CMK (cell line): ENCODE data around the gene IL3.

Experiments
- DNase-seq: peaks from one replicate; pipeline ENCODE4 v3.0.0-alpha.2; 2010; ENCODE audit warnings: low read depth

IL3 gene, protein sequence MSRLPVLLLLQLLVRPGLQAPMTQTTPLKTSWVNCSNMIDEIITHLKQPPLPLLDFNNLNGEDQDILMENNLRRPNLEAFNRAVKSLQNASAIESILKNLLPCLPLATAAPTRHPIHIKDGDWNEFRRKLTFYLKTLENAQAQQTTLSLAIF

DNA sequence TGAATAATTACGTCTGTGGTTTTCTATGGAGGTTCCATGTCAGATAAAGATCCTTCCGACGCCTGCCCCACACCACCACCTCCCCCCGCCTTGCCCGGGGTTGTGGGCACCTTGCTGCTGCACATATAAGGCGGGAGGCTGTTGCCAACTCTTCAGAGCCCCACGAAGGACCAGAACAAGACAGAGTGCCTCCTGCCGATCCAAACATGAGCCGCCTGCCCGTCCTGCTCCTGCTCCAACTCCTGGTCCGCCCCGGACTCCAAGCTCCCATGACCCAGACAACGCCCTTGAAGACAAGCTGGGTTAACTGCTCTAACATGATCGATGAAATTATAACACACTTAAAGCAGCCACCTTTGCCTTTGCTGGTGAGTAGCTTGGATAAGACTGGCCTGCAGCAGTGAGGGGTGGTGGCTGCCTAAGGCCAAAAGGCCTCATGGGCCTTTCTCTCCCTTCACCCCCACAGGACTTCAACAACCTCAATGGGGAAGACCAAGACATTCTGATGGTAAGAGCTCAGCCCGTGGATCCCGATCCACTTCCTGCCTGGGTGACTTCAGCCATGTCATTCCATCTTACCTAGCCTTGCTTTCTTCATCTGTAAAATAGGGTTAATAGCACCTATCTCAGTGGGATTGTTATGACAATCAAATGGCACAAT, at the start of gene IL3:
Gene IL3 (plus strand): TSS at position 155 of the 661 bp plus-strand sequence. CDS start 52 bp downstream, at position 207.
- DNase-seq, result no peak

DNA sequence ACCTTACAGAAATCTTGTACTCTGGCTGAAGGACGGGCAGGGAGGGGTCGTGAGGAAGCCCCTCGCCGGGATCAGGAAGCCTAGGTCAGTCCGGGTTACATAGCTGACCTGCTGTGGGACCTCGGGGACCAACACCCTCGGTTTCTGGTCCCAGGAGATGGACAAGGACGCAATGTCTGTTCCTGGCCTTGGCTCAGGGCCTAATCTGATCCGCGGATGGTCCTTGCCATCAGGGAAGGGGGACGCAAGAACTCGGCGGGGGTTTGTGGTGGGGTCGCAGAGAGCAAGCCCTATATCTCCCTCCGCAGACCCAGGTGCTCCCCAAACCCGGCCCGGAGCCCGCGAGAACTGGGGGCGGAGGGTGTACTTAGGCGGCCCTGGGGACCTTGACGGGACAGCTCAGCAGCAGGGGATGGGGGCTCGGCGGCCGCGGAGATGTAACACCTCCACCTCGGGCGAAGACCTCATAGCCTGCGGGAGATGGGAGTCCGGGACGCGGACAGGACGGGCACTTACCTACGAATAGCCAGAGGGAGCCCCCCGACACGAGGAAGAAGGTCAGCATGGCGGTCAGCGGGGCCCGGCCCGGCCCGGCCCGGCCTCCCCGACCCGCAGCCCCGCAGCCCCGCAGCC, 49.4 kb upstream of the IL3 start:
- no peak for DNase-seq

DNA sequence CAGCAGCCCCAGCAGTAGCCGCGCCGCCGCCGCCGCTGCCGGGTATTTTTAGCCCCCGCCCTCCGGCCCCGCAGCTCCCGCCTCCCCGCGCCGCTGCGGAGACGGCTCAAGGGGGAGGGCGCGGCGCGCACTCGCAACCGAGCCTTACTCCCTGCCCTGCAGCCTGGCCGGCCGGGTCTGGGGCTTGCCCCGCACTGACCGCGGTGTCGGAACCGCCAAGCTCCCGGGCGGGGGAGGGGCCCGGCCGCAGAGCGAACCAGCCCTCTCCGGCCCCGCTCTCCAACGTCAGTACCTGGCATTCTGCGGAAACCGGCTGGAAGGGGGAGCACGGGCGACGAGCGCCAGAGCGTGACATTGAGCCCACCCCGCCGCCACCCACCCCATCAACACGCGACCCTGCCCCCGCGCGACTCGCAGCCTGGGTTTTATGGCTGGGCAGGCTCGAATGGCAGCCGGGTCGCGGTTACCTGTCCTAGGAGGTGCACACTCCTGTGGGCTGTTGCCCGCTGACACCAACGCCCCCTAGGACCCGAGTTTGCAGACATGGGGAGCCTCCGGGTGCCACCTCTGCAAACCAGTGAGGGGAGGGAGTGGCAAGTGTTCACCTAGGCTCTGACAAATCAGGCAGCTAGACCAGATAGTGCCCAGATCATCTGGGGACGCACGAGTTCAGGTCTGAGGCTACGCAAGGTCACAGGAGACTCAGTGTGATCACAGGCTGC, 48.7 kb upstream of the IL3 start, which contains the start of gene ACSL6:
Gene ACSL6 (minus strand): TSS at position 37 of the 722 bp plus-strand sequence. CDS start 105 bp downstream, outside the sequence.
- no peak for DNase-seq

DNA sequence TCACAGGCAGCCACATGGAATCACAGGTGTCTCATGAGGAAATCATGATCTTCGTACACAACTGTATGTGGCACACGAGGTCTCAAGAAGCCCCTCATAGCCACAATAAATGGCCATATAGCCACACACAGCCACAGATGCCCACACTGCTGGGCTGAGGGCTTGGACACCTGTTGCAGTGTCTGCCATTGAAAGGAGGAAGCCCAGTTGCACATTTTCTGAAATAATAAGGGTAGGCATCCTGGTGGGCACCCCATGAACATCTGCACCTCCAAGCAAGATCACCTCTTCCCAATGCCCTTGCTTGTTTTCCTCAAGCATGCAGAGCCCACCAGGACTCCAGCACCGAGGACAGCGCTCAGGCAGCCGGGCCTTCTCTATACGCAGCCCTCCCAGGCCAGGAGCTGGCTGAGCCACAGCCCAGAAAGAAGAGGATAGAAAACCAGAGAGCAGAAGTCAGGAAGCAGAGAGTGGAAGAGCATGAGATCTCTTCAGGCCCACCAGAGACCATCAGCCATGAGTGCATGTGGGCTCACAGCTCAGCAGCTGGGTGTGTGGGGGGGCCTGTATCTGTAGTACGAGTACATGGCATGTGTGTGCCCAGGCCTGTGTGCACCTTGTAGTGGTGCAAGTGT, 48.0 kb upstream of the IL3 start:
- DNase-seq, result no peak

DNA sequence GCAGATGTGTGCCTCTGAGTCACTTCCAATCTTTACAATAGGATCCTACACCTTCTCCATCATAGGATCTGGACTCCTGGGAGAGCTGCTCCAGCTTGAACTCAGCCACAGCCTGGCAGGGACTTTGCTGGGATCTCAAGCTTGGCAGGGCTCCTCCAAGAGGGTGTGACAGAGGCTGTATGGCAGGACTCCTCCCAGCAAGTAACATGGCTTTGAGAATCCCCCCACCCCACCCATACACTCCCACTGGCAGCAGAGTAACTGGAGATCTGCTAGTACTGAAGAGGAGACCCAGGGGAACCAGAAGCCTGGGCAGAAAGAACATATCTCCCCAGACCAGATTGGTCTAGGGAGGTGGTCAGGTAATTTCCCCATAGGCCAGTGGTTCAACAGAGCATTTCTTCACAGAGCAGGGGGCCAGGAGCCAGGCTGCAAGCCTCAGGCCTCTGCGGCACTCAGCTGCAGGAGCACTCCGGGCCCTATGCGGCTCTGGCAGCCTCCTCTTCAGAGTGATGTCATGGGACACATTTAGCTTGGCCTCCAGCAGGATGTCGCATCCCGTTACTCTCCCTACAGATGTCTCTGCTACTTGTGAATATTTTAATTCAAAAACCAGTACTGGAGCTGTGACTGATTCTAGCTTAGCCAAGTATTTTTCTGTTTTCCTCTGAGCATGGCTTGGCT, 47.3 kb upstream of the IL3 start:
- DNase-seq, result no peak

DNA sequence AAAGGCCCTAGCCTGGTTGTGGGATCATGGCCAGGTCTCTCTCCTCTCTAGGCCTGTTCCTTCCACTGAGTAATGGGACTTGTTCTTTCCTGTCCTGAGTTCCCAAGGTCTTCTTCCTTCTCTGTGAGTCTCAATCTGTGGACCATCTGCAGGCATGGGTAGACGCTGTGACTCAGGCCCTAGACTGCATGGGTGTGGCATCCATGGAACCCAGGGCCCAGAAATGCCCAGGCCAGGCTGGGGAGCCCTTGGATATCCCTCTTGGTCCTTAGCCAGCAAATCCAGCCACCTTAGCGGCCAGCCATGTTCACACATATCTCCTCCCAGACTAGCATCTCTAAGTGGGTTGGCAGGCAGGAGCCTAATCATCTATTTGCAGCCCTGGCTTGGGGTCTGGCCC, 46.7 kb upstream of the IL3 start:
- DNase-seq, result no peak

DNA sequence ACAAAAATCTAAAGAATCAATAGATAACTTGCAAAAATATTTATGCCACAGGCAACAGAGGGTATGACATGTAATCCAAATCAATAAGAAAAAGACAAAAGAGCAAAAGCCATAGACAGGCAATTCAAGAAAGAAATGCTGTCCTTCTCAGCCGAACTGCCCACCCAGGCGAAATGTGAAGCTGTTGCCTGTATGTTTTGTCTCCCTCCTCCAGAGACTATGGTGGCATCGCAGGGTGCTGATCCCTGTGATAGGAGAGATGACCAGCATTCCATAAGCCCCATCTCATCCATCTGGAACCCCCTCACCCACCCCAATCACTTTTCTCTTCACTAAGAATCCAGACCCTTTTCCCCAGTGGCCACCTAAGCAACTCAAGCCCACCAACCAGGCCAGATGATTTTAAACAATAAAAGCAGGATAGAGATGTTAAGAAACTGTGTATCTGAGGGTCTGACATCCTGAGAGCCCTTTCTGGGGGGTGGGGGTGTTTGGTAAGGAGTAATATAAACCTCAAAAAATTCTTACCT, 43.7 kb upstream of the IL3 start:
- DNase-seq, result no peak

DNA sequence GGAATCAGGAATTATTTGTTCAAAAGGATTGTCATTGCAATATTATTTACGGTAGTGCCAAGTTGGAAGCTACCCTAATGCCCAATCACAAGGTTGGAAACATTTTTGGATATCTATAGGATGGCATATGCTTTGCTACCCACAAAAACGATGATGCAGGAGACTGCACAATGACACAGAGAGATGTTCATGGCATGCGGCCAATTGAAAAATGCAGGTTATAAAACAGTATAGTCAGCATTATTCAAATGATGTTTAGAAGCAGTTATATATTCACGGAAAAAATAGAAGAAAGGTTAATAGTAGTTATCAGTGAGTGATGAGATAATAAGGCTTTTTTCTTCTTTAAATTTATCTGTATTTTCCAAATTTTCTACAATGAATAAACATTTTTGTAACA, 43.1 kb upstream of the IL3 start:
- no peak for DNase-seq

DNA sequence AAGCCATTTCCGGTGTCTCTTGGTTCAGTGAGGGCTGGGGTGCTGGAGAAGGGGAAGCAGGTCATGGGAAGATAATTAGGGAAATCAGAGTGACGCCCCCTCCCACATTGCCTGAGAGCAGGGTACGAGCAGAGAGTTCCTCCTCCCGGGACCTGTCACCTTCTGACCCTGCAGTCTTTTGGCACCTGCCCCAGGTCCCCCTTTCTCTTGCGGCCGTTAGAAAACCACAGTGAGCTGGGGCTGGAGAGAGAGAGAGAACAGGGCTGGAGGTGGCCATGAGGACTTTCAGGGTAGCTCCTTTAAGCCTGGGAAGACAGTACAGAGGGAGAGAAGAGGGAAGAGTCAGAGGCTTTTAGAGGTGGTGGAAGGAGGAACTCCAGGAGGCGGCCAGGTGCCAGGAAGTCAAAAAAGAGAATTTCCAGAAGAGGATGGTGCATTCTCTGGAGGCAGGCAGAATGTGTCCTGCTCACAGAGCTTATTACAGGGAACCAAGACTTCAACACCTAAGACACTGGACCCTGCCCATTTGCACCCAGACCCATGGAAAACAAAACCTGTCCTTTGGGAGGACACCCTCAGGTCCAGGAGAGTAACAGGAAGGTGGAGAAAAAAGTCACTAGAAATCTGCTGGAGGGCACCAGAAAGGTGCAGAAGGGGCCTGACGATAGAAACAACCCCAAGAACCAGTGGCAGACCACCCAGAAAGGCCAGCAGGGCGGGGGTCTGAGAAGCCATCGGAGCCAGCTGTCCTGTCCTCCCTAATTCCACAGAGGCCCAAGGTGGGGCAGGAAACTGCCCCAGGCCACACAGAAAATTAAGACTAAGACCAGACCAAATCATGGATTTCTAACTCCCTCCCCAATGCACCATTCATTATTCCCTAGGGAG, 42.5 kb upstream of the IL3 start:
- DNase-seq, result no peak

DNA sequence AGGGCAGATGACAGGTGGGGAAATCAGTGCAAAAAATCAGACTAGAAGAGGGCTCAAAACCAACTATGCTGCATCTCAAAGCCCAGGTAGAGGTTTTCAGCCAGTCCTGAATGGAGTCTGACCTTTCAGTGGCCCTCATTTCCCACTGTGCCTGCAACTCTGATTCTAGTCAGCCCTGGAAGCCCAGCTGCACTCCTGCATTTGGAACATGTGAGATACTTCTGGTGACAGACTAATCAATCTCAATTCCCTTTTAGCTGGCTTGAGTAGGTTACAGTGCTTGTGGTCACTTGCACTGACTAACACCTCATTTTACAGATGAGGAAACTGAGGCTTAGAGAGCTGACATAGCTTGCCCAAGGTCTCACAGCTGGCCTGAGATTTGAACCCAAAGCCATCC, 41.1 kb upstream of the IL3 start:
- no peak for DNase-seq

DNA sequence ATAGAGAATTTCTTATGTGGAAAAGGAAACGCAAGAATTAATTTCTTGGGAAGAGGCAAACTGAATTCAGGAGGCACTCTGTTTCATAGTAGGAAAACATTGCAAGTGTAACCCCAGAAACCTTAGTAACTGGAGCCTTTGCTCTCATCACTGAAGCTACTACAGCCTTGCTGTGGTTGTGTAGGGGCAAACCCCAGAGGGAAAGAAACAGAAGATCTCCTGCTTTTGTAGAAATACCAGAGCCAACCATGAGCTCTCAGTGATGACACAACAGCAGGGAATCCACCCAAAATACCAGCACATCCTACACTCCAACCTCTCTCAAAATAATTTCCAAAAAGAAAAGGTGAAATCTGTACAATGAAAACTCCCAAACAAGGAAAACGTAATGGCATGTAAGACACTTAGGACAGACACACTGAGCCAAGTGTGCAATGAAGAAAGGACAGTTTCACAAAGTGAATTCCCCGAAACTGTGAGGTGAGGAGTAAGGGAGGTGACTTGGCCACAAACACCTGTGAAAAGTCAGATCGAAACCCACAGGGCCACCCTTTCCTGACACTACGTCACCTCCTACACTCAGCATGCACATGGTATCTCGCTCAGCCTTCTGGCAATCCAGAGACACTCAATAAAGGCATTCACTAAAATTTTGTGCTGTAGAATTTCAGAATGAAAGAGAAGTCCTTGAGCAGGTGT, 40.4 kb upstream of the IL3 start:
- no peak for DNase-seq

DNA sequence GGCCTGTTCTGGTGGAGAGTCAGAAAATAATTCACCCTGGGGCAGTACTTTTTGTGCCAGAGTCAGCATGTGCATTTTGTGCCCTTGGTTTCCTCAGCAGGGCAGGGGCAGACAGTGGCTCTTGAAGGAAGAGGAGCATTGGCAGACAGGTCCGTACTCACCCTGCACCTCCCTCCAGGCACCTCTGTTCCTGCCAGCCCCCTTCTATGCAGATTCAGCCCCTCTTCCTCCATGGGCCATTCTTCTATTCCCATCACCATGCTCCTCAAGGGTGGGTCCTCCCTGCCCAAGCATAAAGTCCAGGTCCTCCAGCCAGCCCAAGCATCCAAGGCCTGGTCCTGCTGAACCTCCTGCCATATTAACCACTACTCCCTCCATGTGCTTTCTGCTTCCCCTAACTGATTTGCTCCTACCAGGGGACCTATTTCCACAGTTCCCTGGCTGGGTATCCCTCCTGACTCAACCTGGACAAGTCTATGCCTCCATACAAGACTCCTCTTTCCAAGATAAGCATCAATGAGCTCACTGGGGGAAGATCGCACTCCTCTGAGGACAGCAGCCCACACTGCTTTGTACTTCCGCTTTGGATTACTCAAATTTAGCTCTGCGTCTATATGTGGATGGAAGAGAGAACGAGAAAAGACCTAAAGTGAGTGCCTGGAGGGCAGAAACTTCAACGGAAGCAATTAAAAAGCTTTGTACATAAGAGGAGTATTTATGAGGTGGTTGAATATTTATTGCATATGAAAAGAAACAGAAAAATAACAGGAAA, 39.7 kb upstream of the IL3 start:
- no peak for DNase-seq

DNA sequence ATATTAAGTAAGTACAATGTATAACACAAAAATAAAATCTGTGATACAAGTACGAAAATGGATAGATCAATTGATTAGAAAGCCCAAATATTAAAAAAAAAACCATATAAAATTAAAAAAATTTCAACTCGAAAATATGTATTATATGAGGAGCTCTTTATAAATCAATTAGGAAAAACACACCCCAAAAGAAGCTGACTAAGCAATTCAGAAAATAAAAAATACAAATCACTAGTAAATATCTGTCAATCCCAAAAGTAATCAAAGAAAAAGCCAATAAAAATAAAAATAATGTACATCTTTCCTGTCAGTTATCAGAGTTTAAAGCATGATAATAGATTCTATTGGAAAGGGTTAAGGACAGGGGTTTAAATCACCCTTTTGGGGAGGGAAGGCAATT, 38.8 kb upstream of the IL3 start:
- no peak for DNase-seq

DNA sequence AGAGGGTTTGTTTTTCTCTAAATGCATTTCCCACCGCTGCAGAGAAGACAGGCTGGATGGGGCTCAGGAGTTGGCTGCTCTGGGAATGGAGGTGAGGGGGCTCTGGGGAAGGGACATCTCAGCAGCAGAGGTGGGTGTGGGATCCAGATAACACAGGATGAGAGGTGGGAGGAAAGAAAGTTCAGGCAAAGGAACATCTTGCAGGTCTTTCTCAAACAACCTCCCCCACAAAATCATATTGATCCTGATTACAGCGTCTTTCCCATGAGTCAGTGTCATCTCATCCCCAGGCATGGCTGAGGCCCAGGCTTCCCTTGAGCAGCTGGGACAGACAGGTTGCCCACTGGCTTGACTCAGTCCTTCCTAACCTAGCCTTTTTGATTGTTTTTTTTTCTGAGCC, 37.7 kb upstream of the IL3 start:
- DNase-seq, result no peak

DNA sequence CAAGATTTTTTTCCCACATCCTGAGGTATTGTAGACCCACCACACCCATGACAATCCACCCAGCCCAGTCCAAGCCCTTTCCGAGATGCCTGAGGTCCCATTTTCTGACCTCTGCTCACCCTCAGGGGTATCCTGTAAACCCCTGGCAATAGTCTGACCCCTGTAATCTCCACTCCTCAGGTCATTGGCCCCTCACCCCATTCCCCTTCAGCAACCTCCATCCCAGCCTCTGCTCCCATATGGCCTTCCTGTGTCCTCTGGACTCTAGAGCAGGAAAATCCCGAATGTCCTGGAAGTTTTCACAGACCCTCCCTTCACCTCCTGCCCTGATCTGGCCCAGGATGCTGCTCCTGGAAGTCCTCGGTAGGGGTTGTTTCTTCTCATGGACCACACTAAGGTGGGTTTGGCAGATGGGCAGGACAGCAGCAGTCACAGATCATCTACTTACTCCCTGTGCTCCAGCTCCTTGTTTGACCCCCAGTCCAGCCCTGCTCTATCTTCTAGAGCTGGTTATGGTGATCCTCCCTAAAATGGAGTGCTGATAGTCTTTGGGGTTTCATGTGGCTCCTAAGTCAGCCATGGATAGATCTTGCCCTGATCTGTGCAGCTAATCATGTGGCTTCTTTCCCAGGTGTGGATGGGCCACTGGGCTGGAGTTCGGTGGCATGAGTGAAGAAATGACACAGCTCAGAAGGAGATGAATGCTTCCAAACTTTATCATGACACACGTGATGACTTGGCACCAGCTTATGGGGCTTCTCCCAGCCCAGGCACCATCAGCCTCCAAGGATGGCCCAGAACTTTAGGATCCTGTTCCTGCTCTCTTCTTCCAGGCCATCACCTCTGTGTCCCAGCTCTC, 37.0 kb upstream of the IL3 start:
- DNase-seq, result no peak

DNA sequence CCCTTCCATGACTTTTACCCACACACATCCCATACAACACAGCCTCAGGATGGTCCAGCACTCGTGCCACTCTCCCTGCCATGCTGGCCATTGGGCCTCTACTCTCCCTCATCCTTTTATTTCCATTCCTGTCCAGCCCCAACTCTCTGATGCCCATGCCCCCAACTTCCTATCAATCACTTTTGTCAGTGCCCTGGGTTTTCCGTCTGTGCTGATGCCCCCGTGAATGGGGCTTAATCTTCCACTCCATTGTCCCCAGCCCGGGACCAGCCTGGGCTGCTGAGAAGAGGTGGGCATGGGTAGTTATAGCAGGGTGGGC, 36.4 kb upstream of the IL3 start:
- DNase-seq, result no peak

DNA sequence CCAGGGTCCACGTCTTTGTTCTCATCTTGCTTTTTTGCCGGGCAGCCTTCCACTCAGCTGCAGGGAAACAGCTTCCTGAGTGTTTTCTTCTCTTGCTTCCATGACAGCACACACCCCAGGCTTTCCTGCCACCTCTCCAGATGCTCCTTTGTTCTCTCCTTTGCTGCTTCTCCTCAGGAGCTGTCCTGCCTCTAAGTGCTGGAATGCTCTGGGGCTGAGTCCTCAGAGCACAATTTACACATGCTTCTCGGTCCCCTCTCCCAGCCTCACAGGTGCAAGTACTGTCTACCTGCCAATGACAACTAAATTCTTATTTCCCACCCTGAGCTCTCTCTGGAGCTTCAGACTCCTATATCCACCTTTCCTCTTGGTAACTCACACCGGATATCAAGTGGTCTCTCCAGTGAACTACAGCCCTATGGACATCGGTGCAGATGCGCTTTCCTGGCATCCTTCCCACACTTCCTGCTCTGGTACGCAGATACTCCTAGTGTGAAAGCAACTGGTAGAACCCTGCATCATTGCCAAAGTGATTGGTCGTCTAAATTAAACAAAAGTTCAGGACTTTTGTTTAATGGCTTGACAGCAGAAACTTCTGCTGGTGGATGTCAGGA, 35.6 kb upstream of the IL3 start:
- DNase-seq, result no peak

DNA sequence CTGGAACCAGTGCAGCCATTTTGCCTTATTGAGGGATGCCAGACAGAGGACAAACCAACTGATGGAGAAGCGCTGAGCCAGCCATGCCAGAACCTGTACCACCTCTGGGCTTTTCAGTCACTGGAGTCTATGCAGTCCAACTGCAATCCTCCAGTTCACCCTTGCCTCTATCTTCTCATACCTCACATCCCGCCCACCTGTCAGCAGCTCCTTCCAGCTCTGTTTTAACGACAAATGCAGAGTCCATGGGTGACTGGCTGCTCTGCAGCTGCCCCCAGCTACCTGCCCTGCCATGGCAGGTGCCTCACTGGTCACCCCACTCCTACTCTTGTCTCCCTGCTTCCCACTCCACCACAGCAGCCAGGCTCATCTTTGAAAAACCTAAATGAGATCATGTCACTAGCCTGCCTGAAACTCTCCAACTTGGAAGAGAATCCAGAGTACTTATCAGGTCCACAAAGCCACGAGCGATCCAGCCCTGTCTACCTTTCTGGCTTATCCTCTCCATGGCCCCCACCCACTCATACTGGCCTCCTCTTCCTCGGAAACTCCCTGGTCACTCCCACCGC, 35.0 kb upstream of the IL3 start:
- DNase-seq, result no peak
